Iris pigment epithelial cell (primary cell): ENCODE measurements around the gene LEFTY2.
"Not testable (repeated sequence)": the region's sequence is repeated elsewhere in the genome, so short reads cannot be mapped to it uniquely, and the experiment has no call there.

Source experiments
- DNase-seq: peaks from one replicate; pipeline ENCODE4 v3.0.0-alpha.2; 2011; ENCODE audit warnings: low read depth

Gene LEFTY2

DNA sequence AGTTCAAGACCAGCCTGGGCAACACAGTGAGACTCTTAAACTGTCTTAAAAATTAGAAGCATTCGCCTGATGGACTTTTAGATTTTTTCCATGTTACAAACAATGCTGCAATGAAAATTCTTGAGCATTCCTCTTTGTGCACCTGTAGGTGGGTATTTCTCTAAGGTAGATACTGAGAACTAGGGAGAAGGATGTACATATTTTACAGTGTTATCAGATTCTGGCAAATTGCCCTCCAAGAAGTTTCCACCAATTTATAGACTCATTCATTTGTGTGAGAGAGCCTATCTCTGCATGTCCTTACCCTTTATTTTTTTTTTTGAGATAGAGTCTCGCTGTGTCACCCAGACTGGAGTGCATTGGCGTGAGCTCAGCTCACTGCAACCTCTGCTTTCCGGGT lies 12.3 kb upstream of the LEFTY2 start:
- no peak for DNase-seq

- no peak for DNase-seq
These were observed 10.0 kb upstream of the LEFTY2 start for GRCh38 chr1:225950905-225951497.

GRCh38 chr1:225949041-225949440 lies 8.0 kb upstream of the LEFTY2 start:
- no peak for DNase-seq

GRCh38 chr1:225946803-225947202 lies 5.8 kb upstream of the LEFTY2 start:
- DNase-seq = no peak

GRCh38 chr1:225946082-225946620 lies 5.1 kb upstream of the LEFTY2 start:
- no peak for DNase-seq

GRCh38 chr1:225945564-225945963 lies 4.5 kb upstream of the LEFTY2 start:
- no peak for DNase-seq

GRCh38 chr1:225944951-225945350 lies 3.9 kb upstream of the LEFTY2 start:
- no peak for DNase-seq

DNA sequence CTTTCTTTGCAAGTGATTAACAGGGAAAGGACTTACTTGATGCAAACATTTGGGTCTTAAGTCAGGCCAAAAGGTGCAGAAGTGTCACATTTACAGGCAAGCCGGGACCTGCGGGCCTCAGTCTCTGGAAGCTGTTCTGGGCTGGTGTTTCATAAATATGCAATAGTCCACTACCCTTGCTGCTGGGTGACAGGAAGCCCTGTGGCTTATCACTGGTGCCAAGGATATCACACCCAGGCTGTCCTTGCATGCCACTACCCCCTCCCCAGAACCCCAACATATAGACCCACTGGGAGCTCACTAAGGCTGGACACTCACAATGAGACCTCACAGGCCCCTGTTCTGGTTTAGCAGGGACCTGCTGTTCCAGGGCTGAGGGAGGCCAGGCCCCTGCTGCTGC lies 3.4 kb upstream of the LEFTY2 start:
- no peak for DNase-seq

DNA sequence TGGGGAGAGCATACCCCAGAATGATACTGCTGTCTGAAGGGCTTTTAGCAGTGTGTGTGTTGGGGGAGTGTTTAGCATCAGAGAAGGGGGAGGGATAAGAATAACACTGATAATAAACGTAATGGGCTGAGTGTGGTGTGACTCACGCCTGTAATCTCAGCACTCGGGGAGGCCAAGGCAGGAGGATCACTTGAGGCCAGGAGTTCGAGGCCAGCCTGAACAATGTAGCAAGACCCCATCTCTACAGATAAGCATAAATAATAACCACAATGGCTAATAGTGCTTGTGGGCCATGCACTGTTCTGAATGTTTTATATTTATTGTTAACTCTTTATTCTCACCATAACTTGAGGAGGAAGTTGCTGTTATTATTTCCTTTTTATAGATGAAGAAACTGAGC lies 2.6 kb upstream of the LEFTY2 start:
- DNase-seq = no peak

- DNase-seq = no peak
These were observed 1.6 kb upstream of the LEFTY2 start for GRCh38 chr1:225942574-225942973.

GRCh38 chr1:225941942-225942222 lies 862 bp upstream of the LEFTY2 start:
- DNase-seq = no peak

DNA sequence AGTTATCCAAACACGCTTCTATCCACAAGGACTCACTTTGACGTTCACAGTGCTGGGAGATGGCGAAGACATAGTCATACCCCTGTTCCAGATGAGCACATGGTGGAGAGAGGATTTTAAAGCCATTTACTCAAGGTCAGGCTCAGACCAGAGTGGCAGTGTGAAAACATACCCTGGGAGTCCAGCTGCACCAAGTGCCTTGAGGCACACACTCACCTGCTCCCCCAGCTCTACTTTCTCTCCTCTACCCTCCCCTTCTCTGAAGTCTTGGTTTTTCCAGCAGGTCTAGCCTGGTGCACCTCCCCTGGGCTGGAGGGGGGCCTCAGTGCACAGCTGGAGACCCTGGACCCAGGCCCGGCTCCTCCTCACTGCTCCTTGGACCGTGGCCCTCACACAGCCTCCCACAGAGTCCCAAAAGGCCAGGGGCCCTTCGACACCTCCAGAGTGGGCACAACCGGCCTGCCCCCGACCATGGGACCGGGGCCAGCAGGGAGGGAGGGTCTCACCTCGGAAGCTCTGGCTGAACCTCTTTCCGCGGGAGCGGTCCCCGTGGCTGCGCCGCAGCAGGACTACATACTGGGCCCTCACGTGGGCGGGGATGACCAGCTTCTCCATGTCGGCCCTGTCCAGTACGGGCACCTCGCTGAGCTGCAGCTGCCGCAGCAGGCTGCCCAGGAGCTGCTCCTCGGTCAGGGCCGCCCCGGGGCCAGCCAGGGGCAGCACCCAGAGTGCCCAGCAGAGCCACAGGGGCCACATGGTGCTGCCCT lies 452 bp downstream of the LEFTY2 start:
- no peak for DNase-seq

DNA sequence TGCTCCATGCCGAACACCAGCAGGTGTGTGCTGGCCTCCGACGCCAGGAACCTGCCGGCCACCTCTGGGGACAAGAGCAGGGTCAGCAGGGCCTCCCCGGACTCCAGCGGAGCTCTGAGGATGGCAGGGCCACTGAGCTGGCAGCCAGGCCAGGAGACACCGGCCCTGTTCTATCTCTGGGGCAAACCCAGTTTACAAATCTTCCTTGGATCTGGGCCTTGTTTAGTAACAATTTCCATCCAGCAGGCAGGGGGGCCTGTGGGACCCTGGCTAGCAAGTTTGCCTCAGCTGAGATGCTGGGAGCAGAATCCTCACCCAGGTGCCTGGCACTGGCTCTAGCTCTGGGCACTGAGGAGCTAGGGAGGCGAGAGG lies 1.1 kb downstream of the LEFTY2 start:
- DNase-seq = not testable (repeated sequence)

DNA sequence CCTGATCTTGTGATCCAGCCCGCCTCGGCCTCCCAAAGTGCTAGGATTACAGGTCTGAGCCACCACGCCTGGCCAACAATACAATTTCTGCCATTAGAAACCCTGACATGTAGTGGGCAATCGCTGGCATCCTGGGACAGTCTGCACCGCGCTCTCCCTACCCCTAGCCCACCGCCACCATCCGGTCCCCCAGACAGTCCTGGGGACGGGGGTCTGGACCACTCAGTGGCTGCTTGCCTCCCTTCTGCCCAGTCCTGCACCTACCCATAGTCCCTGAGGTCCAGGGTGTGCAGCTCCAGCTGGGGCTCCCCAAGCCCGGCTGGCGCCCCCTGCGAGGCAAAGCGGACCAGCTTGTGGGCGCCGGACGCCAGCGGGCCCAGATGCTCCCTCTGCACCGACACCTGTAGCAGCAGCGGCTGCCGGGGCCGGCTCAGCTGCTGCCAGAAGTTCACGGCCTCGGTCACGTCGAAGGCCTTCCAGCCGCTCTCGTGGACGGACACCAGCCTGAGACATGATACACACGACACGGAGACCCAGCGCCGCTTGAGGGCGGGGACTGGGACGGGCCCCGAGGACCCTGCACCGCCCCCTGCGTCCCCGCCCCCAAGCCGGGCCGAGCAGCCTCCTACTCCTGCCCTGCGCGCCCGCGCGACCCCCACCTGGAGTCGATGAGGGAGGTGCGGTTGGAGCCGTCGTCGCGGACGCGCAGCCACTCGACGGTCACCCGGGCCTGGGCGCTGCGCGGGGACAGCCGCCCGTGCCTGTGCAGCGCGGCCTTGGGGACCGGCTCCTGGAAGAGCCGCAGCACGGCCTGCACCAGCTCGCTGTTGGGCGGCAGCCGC lies 1.7 kb downstream of the LEFTY2 start:
- DNase-seq = not testable (repeated sequence)

DNA sequence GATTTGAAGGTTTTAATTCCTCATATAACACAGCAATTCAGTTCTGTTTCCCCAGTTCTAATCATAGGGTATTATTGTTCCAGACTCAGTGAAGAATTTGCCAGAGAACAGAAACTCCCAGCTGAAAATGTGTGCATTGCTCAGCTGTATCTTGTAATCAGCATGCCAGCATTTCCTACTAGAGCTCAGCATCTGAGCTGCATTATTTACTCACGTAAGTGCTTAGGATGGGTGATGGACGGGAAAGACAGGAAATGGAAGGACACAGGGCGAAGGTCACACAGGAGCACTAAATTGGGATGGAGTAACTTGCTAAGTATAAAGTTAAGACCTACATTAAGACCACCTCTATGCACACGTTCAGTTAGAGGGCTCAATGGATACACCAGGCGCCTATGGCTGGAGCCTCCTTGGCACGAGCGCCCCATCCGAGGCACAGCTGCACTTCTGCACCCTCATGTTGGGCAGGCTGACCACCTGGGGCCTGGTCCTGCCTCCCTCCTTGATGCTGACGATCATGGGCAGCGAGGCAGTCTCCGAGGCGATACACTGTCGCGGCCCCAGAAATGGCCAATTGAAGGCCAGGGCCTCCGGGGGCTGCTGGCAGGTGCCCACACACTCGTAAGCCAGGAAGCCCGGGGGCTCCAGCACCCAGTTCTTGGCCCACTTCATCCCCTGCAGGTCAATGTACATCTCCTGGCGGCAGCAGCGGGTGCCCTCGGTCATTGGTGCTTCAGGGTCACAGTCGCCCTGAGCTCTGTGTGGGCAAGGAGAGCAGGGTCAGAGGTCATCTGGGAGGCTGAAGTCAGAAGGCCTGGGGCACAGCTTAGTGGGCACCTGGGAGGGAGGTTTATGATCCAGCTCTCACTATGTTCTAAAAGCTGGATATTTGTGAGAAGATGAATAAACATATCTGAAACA lies 3.7 kb downstream of the LEFTY2 start:
- no peak for DNase-seq

DNA sequence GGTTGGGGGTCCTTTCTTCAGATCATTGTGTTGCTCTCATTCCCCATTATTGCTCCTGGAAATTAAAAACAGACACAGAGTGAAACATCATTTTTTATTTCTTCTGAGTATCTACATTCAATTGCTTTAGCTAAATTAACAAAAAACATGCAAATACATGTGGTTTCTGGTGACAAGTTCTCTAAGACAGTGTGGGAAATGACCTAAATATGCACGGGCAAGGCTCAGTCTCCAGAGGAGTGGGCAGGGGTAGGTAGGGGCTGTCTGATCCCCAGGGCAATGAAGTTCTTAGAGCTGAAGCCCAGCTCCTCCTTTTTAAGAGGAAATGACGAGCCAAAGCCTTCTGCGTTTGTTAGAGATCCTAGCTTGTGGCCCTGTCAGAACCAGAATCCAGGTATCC lies 4.5 kb downstream of the LEFTY2 start:
- DNase-seq = no peak

DNA sequence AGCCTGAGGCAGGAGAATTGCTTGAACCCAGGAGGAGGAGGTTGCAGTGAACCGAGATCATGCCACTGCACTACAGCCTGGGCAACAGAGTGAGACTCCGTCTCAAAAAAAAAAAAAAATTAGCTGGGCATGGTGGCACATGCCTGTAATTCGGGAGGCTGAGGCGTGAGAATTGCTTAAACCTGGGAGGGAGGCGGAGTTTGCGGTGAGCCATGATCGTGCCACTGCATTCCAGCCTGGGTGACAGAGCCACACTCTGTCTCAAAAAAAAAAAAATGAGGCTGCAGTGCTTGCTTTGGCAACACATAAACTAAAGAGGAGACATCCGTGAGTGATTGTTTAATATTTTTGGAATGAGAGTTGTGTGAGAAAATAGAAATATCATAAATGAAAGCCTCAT lies 4.9 kb downstream of the LEFTY2 start:
- DNase-seq = not testable (repeated sequence)

GRCh38 chr1:225934711-225935110 lies 6.3 kb downstream of the LEFTY2 start:
- DNase-seq = no peak

DNA sequence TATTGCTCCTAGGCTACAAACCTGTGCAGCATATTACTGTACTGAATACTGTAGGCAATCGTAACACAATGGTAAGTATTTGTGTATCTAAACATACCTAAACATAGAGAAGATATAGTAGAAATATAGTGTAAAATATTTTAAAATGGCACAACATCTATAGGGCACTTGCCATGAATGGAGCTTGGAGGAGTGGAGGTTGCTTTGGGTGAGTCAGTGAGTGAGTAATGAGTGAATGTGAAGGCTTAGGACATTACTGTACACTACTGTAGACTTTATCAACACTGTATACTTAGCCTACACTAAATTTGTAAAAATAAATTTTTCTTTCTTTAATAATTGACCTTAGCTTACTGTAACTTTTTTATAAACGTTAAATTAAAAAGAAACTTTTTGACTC lies 7.9 kb downstream of the LEFTY2 start:
- peak; percentile 71 for DNase-seq

- DNase-seq = no peak
These were observed 9.5 kb downstream of the LEFTY2 start for GRCh38 chr1:225931270-225932136.

GRCh38 chr1:225930566-225930965 lies 10.5 kb downstream of the LEFTY2 start:
- no peak for DNase-seq
